Ovary (tissue), 3 donors: Measurements from ENCODE around the gene LMNTD2.

Experiments
- EP300 ChIP-seq: sonication (generic); formaldehyde crosslinking; IDR thresholded peaks from one replicate; pipeline ENCODE4 v1.6.1; 2017; ENCODE audit warnings: antibody characterized with exemption
- TF ChIP-seq, protein P1 (sequence below), 3 donors: fragments of 450-650 bp in 2 of 3; fragments of 200-600 bp in 1 of 3; IDR thresholded peaks; one replicate each; pipeline versions ENCODE4 v1.5.1 to v1.8.0; 2016 to 2022; ENCODE audit warnings: antibody characterized with exemption in 3 of 3, mild to moderate bottlenecking in 1 of 3
- donor health status: DM: no; HTN: no; CAD: no.

DNA sequence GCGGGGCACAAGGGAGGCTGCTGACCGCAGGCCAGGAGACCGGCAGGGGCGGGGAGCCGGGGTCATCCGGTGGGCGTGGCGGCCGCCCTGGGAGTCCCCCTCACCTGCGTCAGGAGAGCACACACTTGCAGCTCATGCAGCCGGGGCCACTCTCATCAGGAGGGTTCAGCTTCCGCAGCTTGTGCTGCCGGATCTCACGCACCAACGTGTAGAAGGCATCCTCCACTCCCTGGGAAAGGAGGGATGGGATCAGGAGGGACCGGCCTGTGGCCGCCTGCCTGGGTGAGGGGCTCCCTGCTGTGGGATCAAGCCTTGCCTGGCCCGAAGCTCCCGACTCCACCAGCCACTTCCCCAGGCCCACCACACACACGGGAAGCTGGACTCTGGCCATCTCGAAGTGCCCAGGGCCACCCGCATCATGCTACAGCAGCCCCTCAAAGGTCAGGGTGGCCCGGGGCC is 28.0 kb downstream of the LMNTD2 start:
- TF ChIP-seq, protein P1, sequence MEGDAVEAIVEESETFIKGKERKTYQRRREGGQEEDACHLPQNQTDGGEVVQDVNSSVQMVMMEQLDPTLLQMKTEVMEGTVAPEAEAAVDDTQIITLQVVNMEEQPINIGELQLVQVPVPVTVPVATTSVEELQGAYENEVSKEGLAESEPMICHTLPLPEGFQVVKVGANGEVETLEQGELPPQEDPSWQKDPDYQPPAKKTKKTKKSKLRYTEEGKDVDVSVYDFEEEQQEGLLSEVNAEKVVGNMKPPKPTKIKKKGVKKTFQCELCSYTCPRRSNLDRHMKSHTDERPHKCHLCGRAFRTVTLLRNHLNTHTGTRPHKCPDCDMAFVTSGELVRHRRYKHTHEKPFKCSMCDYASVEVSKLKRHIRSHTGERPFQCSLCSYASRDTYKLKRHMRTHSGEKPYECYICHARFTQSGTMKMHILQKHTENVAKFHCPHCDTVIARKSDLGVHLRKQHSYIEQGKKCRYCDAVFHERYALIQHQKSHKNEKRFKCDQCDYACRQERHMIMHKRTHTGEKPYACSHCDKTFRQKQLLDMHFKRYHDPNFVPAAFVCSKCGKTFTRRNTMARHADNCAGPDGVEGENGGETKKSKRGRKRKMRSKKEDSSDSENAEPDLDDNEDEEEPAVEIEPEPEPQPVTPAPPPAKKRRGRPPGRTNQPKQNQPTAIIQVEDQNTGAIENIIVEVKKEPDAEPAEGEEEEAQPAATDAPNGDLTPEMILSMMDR (IDR thresholded peaks at IDR 0.05) = no peak
- TF ChIP-seq EP300 = no peak
